Endothelial cell of umbilical vein (primary cell): ENCODE measurements around the gene FRMD4A. TPM values are rescaled to one million over a fixed set of nuclear protein-coding genes. Genes with fewer than 3 reads are reported as not detected.
A peak's percentile ranks its signal among the peaks of the same experiment; 100 is the strongest.

Source experiments
- BruUV-seq: library from RNA; stranded (reverse); fragments of 400-500 nt; replicated peaks from 2 replicates; lab custom pipeline; 2021; lab: Mats Ljungman, UMichigan
- CTCF ChIA-PET: fragments of 300-600, 350-600 bp; sonication (Branson Sonifier 250); formaldehyde crosslinking; loops from one replicate; lab custom pipeline; 2021; ENCODE audit warnings: antibody characterized with exemption, inconsistent platforms; lab: Charles Lee
- POLR2A ChIA-PET: fragments of 300-600, 350-600 bp; sonication (Branson Sonifier 250); formaldehyde crosslinking; loops from one replicate; lab custom pipeline; 2021; ENCODE audit warnings: antibody characterized with exemption, inconsistent platforms; lab: Charles Lee
- DNase-seq: peaks from one replicate; pipeline ENCODE4 v3.0.0-alpha.2; 2011; ENCODE audit warnings: low read depth, low spot score
- FAIRE-seq: peaks from 2 replicates; lab custom pipeline; 2011; peaks lifted over from hg19 to GRCh38; lab: Jason Lieb, UNC
- H2AFZ ChIP-seq: 2 replicates; pipeline ENCODE4 v1.6.0; 2012; ENCODE audit warnings: low read depth, low read length, control low read depth, inconsistent platforms
- H3K27ac ChIP-seq: 2 replicates; pipeline ENCODE4 v1.5.1; 2011; ENCODE audit warnings: low read depth, mild to moderate bottlenecking, control low read depth, low read length, moderate library complexity; ENCODE audit not compliant: insufficient read depth
- H3K27me3 ChIP-seq, 2 experiments: 2 replicates each; pipeline versions ENCODE4 v1.6.0 to v1.6.1; 2011; ENCODE audit warnings: low read length in 2 of 2, mixed read lengths in 1 of 2; ENCODE audit not compliant: control insufficient read depth in 2 of 2, insufficient read depth in 2 of 2
- H3K36me3 ChIP-seq, 2 experiments: 2 replicates in 1 of 2; 3 replicates in 1 of 2; pipeline ENCODE4 v1.5.1; 2011; ENCODE audit warnings: low read length in 2 of 2, mild to moderate bottlenecking in 1 of 2, moderate library complexity in 1 of 2; ENCODE audit not compliant: control insufficient read depth in 2 of 2, insufficient read depth in 2 of 2; ENCODE audit errors: extremely low read depth in 1 of 2
- H3K4me1 ChIP-seq: 3 replicates; pipeline ENCODE4 v1.5.1; 2011; ENCODE audit warnings: mild to moderate bottlenecking, low read length; ENCODE audit not compliant: control insufficient read depth, insufficient read depth; ENCODE audit errors: extremely low read depth
- H3K4me2 ChIP-seq: 2 replicates; pipeline ENCODE4 v1.6.1; 2011; ENCODE audit warnings: low read length, control low read depth, mixed read lengths; ENCODE audit not compliant: insufficient read depth
- H3K4me3 ChIP-seq, 3 experiments: fragments of 200-600 bp in 1 of 3; sonication (generic), shearing (Covaris generic) in 1 of 3; replicated peaks in 1 of 3; 2 replicates each; pipeline ENCODE4 v1.5.1; 2011 to 2016; ENCODE audit warnings: control low read depth in 3 of 3, low read length in 3 of 3, mild to moderate bottlenecking in 2 of 3, inconsistent platforms in 1 of 3, low read depth in 1 of 3, moderate library complexity in 1 of 3; ENCODE audit not compliant: insufficient read depth in 1 of 3
- H3K79me2 ChIP-seq: 2 replicates; pipeline ENCODE4 v1.6.0; 2012; ENCODE audit warnings: low read length, inconsistent platforms; ENCODE audit not compliant: control insufficient read depth, insufficient read depth
- H3K9ac ChIP-seq: replicated peaks from 2 replicates; pipeline ENCODE3; 2011; ENCODE audit warnings: low read length, control low read depth; ENCODE audit not compliant: insufficient read depth; ENCODE audit errors: extremely low read depth
- H3K9me1 ChIP-seq: replicated peaks from 3 replicates; pipeline ENCODE4 v1.6.0; 2011; ENCODE audit warnings: mild to moderate bottlenecking, low read length; ENCODE audit not compliant: control insufficient read depth, insufficient read depth; ENCODE audit errors: extremely low read depth
- H3K9me3 ChIP-seq: replicated peaks from 2 replicates; pipeline ENCODE4 v1.5.1; 2012; ENCODE audit warnings: low read length, inconsistent platforms; ENCODE audit not compliant: control insufficient read depth, insufficient read depth
- H4K20me1 ChIP-seq: replicated peaks from 2 replicates; pipeline ENCODE3; 2011; ENCODE audit warnings: mild to moderate bottlenecking, low read length; ENCODE audit not compliant: control insufficient read depth, insufficient read depth; ENCODE audit errors: extremely low read depth
- FOS ChIP-seq: IDR thresholded peaks from 2 replicates; pipeline ENCODE4 v1.6.1; 2011; ENCODE audit warnings: mild to moderate bottlenecking, low read length, moderate library complexity, borderline replicate concordance; ENCODE audit not compliant: insufficient read depth
- JUN ChIP-seq: IDR thresholded peaks from 2 replicates; pipeline ENCODE4 v1.6.1; 2011; ENCODE audit warnings: borderline replicate concordance, low read depth; ENCODE audit not compliant: insufficient read length, insufficient read depth
- MYC ChIP-seq: IDR thresholded peaks from one replicate; pipeline ENCODE4 v1.6.1; 2011; ENCODE audit warnings: mild to moderate bottlenecking, low read depth, low read length
- dilution Hi-C: fragments of 300-500 bp; cut with MboI; formaldehyde crosslinking; loops from one replicate; pipeline ENCODE4 v1.15.0; 2019; ENCODE audit warnings: low sequenced_read_pairs; ENCODE audit not compliant: extremely low pct_ligation_motif_present
- intact Hi-C: fragments of 100-400 bp; cut with micrococcal nuclease; formaldehyde crosslinking; loops from one replicate; pipeline ENCODE4 v1.10.0; 2022
- polyA plus RNA-seq, 4 experiments: library from polyadenylated mRNA; depleted of rRNA in 3 of 4; stranded (reverse) in 3 of 4; unstranded in 1 of 4; fragments of >200 nt; gene quantifications; 2 replicates each; pipeline versions ENCODE4 v1.2.1 to v1.2.3, GENCODE V29; 2011 to 2012; ENCODE audit warnings: missing spikeins in 1 of 4
- total RNA-seq: library from RNA; stranded (reverse); gene quantifications from 2 replicates; pipeline ENCODE4 v1.2.3, GENCODE V29; 2021
- TF ChIP-seq, protein P1 (sequence below), 2 donors: IDR thresholded peaks; 1 replicate in 1 of 2; 2 replicates in 1 of 2; pipeline ENCODE4 v1.5.1; 2011; ENCODE audit warnings: low read length in 2 of 2, mild to moderate bottlenecking in 2 of 2, moderate library complexity in 2 of 2, control low read depth in 1 of 2, inconsistent platforms in 1 of 2, low read depth in 1 of 2; ENCODE audit not compliant: insufficient read depth in 1 of 2; ENCODE audit errors: extremely low read depth in 1 of 2
- TF ChIP-seq, protein P2 (sequence below): IDR thresholded peaks from 2 replicates; pipeline ENCODE4 v1.6.1; 2011; ENCODE audit not compliant: insufficient read depth, insufficient read length

FRMD4A gene
- total and polyA plus RNA-seq, 2 donors (not counting 3 experiments of a cell fraction or from before 2014, with no cell fraction given): 123 to 148 TPM

DNA sequence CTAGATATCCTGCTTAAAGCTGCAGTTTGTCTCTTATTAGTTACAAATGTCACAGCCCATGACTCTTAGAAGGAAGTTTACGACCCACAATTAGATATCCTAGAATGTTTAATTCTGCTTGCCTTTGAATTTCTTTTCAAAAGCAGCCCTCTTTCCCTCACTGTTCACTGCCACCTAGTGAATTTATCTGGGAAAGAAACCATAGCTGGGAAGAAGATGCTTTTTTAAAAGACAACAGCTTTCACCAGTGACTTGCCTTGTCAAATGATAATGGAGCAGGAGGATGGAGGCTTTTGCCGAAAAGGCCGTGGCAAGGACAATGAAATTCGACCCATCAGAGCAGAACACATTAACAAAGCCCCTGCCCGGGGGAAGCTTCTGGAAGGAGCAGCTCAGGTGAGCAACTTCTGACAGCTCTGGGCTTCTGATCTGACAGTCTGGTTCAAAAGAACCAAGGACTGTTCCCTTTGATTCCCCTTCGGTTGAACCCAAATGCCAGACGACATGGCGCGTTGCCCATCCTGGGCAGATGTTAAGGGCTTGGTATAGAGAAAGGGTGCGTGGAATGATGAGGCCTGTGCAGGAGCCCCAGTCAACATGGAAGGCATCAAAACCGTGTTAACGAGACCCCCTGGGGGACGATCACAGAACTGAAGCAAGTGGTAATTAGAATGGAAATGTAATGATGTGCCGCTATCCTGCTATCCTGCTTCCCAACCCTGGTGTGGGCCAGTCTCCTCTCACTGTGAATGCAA lies 236.8 kb downstream of the FRMD4A start:
- Histone ChIP-seq H3K9me3 (no peaks in the 10 kb centered on the region), H3K9me1 (no peaks in the 10 kb centered on the region), H4K20me1 (no peaks in the 10 kb centered on the region), H3K4me1 (peaks cover 6% of the 10 kb centered on the region), H3K79me2 (no peaks in the 10 kb centered on the region), H3K4me3 (no peak overlapping the region), H2AFZ (no peak overlapping the region), H3K4me2 (no peak overlapping the region), H3K36me3 (no peaks in the 10 kb centered on the region), H3K27ac (no peak overlapping the region), H3K9ac (no peak overlapping the region), H3K27me3 (no peaks in the 10 kb centered on the region)
- no TSS peak for BruUV-seq
- TF ChIP-seq, protein P1, sequence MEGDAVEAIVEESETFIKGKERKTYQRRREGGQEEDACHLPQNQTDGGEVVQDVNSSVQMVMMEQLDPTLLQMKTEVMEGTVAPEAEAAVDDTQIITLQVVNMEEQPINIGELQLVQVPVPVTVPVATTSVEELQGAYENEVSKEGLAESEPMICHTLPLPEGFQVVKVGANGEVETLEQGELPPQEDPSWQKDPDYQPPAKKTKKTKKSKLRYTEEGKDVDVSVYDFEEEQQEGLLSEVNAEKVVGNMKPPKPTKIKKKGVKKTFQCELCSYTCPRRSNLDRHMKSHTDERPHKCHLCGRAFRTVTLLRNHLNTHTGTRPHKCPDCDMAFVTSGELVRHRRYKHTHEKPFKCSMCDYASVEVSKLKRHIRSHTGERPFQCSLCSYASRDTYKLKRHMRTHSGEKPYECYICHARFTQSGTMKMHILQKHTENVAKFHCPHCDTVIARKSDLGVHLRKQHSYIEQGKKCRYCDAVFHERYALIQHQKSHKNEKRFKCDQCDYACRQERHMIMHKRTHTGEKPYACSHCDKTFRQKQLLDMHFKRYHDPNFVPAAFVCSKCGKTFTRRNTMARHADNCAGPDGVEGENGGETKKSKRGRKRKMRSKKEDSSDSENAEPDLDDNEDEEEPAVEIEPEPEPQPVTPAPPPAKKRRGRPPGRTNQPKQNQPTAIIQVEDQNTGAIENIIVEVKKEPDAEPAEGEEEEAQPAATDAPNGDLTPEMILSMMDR (IDR thresholded peaks at IDR 0.05; ENCODE audit: extremely low read depth in 1 of 2, insufficient read depth in 1 of 2, low read depth in 1 of 2, low read length in 2 of 2): peak; percentile 41 to 45
- TF ChIP-seq, protein P2, sequence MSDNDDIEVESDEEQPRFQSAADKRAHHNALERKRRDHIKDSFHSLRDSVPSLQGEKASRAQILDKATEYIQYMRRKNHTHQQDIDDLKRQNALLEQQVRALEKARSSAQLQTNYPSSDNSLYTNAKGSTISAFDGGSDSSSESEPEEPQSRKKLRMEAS: no peak
- ChIA-PET CTCF (interaction anchor here (0.6 to 2.4 kb wide), 70 partner anchors 8 to 481 kb away, joined by 3 to 65 read pairs (median 4); no protein-coding TSS in a partner anchor), POLR2A (interaction anchor here (1.0 kb wide), 1 partner anchor 307 kb away, joined by 3 read pairs; no protein-coding TSS in a partner anchor)
- dilution Hi-C loops (no loop called here), intact Hi-C loops (loop anchor here (1.0 to 2.0 kb wide), 7 partner anchors 58 to 307 kb away; no protein-coding TSS in a partner anchor)
- FAIRE-seq (peak; percentile 92), DNase-seq (peak; percentile 68)

DNA sequence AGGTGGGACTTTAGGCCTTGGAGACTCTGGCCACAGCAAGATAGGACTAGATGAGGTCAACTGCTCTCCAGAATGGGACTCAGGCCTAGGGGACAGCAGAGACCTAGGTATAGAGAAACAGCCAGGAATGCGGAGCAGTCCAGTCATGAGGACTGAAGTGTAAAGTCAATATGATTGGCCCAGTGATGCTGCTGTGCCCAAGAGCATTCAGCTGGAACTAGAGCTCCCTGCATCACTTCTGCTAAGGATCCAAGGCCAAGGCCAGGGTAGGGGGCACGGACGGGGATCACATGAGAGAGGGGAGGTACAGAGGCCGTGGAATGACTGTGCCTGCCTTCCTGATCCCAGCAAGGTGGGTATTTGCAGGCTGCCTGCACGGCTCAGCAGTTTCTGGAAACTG lies 237.9 kb downstream of the FRMD4A start:
- Histone ChIP-seq H3K9me1 (no peaks in the 10 kb centered on the region), H3K9me3 (no peaks in the 10 kb centered on the region), H3K27me3 (no peaks in the 10 kb centered on the region), H3K36me3 (no peaks in the 10 kb centered on the region), H2AFZ (no peak overlapping the region), H3K9ac (no peak overlapping the region), H3K4me1 (peaks cover 6% of the 10 kb centered on the region), H4K20me1 (no peaks in the 10 kb centered on the region), H3K4me3 (no peak overlapping the region), H3K79me2 (no peaks in the 10 kb centered on the region), H3K4me2 (no peak overlapping the region), H3K27ac (no peak overlapping the region)
- TF ChIP-seq MYC: no peak
- TF ChIP-seq JUN: no peak
- no peak for TF ChIP-seq FOS
- dilution Hi-C loops: no loop called here
- POLR2A ChIA-PET: no interaction called here
- FAIRE-seq (no peak), DNase-seq (no peak)
- intact Hi-C loops: loop anchor here (1.0 to 2.0 kb wide), 6 partner anchors 56 to 305 kb away; no protein-coding TSS in a partner anchor
- CTCF ChIA-PET: interaction anchor here (0.8 to 1.7 kb wide), 3 partner anchors 104 to 306 kb away, joined by 3 to 5 read pairs (median 3); no protein-coding TSS in a partner anchor
- BruUV-seq: no TSS peak
